Stomach (tissue), 4 donors: ENCODE data around the gene DNAJB5.

Source experiments
- EP300 ChIP-seq: sonication (generic); formaldehyde crosslinking; IDR thresholded peaks from one replicate; pipeline ENCODE4 v1.6.1; 2017; ENCODE audit warnings: antibody characterized with exemption
- POLR2A ChIP-seq, 4 donors: fragments of 450-650 bp; IDR thresholded peaks; one replicate each; pipeline ENCODE4 v1.6.1; 2016; ENCODE audit warnings: antibody characterized with exemption in 4 of 4, control low read depth in 2 of 4, mild to moderate bottlenecking in 1 of 4, moderate library complexity in 1 of 4
- TF ChIP-seq, protein P1 (sequence below), 7 experiments: fragments of 450-650 bp in 4 of 7; fragments of 200-600 bp in 3 of 7; sonication (generic) in 3 of 7; IDR thresholded peaks; one replicate each; pipeline ENCODE4 v1.5.1; 2016 to 2019; ENCODE audit warnings: antibody characterized with exemption in 7 of 7, control low read depth in 2 of 7, mild to moderate bottlenecking in 1 of 7

GRCh38 chr9:34996181-34996904, 6.8 kb downstream of the DNAJB5 start:
- TF ChIP-seq, protein P1, sequence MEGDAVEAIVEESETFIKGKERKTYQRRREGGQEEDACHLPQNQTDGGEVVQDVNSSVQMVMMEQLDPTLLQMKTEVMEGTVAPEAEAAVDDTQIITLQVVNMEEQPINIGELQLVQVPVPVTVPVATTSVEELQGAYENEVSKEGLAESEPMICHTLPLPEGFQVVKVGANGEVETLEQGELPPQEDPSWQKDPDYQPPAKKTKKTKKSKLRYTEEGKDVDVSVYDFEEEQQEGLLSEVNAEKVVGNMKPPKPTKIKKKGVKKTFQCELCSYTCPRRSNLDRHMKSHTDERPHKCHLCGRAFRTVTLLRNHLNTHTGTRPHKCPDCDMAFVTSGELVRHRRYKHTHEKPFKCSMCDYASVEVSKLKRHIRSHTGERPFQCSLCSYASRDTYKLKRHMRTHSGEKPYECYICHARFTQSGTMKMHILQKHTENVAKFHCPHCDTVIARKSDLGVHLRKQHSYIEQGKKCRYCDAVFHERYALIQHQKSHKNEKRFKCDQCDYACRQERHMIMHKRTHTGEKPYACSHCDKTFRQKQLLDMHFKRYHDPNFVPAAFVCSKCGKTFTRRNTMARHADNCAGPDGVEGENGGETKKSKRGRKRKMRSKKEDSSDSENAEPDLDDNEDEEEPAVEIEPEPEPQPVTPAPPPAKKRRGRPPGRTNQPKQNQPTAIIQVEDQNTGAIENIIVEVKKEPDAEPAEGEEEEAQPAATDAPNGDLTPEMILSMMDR (IDR thresholded peaks at IDR 0.05), result no peak
- TF ChIP-seq POLR2A (IDR thresholded peaks at IDR 0.05) (no peak), EP300 (no peak)
